GM20000 (cell line): Measurements from ENCODE around the gene C3.
"Not testable (repeated sequence)": the region's sequence is repeated elsewhere in the genome, so short reads cannot be mapped to it uniquely, and the experiment has no call there.

Experiments
- DNase-seq: peaks from one replicate; pipeline ENCODE4 v3.0.0; 2012; ENCODE audit warnings: low spot score
- TF ChIP-seq, protein P1 (sequence below): IDR thresholded peaks from 2 replicates; pipeline ENCODE4 v1.5.1; 2012; ENCODE audit warnings: mild to moderate bottlenecking, control low read depth; ENCODE audit errors: extremely low read depth, missing control alignments

C3 gene

DNA sequence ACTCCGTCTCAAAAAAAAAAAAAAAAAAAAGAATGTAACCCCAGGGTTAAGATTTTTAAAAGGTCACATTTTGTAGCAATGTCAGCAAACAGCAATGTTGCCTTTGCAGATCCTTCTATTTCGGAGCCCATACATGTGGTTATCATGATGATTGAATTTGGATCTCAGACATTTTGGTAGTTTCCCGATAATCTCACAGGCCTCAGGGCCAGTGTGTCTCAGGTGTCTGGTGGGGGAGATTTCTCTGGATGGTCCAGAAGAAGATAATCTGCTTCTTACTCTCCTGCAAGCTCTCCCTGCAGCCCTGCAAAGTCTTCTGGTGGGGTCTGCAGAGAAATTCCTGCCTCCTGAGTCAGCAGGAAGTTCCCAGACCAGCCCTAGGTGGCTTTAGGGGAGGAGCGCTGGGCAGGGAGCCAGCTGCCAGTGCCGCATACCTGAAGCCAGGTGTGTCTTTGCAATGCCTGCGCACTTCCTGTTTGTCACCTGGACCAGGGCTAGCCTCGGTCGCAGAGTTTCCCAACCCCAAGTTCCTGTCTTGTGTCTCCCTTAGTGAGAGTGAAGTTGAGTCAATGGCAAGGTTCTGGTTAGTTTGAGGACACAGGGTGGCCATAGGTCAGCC is 45.4 kb upstream of the C3 start:
- TF ChIP-seq, protein P1, sequence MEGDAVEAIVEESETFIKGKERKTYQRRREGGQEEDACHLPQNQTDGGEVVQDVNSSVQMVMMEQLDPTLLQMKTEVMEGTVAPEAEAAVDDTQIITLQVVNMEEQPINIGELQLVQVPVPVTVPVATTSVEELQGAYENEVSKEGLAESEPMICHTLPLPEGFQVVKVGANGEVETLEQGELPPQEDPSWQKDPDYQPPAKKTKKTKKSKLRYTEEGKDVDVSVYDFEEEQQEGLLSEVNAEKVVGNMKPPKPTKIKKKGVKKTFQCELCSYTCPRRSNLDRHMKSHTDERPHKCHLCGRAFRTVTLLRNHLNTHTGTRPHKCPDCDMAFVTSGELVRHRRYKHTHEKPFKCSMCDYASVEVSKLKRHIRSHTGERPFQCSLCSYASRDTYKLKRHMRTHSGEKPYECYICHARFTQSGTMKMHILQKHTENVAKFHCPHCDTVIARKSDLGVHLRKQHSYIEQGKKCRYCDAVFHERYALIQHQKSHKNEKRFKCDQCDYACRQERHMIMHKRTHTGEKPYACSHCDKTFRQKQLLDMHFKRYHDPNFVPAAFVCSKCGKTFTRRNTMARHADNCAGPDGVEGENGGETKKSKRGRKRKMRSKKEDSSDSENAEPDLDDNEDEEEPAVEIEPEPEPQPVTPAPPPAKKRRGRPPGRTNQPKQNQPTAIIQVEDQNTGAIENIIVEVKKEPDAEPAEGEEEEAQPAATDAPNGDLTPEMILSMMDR: no peak
- no peak for DNase-seq

DNA sequence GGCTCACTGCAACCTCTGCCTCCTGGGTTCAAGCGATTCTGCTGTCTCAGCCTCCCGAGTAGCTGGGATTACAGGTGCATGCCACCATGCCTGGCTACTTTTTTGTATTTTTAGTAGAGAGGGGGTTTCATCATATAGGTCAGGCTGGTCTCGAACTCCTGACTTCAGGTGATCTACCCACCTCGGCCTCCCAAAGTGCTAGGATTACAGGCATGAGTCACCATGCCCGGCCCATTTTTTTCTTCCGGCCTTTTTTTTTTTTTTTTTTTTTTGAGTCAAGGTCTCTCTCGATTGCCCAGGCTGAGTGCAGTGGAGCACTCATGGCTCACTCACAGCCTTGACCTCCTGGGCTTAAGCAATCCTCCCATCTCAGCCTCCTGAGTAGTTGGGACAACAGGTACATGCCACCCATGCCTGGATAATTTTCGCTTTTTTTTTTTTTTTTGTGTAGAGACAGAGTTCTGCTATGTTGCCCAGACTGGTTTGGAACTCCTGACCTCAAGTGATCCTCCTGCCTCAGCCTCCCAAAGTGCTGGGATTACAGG is 41.9 kb upstream of the C3 start:
- not testable (repeated sequence) for DNase-seq

DNA sequence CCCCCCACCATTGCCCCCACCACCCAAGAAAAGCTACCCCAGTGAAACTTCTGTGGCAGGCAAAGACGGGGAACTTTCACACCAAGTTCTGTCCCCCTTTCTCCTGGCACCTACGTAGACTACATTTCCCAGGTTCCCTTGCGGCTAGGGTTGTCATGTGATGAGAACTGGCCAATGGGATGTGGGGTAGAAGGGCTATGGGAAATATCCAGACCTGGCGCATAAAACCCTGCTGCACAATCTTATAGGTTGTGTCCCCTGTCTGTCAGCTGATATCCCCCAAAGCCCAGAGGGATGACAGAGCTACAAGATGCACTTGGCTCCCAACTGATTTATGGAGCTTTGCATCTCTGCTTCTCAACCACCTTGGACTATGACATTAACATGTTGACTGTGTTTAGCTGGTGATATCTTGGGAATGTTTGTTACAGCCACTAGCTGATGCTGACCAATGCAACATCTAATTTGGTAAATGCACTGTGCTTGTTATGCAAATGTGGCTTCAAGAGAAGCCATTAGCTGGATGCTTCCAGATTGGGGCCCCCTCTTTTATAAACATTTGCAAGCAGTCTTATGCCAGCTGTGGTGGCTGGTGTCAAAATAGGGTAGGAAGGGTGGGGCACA is 40.7 kb upstream of the C3 start:
- TF ChIP-seq, protein P1: no peak
- no peak for DNase-seq

DNA sequence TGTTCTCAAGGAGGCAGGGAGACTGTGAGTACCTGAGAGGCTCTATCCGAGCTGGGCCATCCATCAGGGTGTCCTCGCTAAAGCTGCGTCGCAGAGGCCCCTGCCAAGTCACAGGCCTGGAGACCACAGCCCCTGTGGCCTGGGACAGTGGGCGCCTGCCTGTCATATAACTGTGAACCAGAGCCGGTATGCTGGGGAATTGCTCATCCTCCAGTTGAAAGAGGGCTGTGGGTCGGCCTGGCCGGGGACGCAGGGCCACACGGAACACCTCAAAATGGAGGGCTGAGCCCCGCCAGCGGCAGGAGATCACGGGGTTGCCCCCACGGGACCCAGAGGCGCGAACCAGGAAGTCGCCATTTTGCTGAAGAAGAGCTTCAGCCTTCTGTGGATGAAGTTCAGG is 40.2 kb upstream of the C3 start:
- no peak for DNase-seq
- TF ChIP-seq, protein P1: no peak

DNA sequence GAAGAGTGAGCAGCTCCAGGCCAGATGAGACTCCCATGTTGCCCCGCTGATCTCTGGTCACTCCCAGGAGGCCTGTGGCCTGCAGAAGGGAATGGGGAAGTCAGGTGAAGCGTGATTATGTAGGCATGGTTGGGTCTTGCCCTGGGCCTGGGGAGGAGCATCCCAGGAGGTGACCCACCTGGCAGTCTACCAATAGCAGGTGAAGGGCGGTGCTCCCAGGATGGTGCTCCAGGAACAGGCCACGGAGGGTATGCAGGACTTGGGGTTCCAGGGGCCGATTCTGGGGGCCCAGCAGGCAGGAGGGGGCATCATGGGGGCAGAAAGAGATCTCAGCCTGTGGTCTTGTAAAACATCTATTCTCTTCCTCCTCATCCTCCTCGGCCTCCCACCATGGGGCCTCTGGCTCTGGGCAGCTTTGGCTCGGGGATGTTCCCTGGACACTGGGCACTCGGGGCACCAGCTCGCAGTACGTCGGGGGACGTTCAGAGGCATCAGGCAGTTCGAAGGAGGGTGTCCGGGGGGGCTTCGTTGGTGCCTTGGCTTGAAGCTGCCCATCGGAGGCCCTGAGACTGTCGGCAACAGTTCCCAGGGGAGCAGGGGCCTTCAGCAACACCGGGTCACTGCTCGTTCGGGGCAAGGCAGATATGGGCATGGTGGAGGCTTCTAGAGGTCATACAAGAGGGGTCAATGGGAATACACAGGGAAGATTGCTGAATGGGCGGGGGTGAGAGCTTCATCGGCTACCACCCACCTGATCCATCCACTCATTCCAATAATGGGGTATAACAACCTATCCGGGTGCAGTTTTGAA is 34.4 kb upstream of the C3 start:
- TF ChIP-seq, protein P1: no peak
- no peak for DNase-seq

DNA sequence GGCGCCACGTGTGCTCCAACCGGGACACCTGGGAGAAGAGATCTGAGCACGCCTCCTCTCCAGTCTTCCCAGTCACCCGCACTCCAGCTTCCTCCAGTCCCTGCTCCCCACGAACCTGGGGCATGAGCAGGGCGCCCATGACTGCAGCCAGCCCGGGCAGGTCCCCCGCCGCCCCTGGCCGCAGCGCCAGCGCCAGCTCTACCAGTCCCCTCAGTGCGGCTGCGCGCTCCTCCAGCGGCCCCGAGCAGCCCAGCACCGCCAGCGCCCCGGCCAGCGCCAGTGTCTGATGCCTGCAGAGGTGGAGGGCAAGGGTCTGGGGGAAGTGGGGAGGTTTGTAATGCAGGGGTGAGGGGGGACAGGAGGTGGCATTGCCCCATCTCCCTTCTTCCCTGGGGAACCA is 33.7 kb upstream of the C3 start:
- TF ChIP-seq, protein P1: no peak
- no peak for DNase-seq

DNA sequence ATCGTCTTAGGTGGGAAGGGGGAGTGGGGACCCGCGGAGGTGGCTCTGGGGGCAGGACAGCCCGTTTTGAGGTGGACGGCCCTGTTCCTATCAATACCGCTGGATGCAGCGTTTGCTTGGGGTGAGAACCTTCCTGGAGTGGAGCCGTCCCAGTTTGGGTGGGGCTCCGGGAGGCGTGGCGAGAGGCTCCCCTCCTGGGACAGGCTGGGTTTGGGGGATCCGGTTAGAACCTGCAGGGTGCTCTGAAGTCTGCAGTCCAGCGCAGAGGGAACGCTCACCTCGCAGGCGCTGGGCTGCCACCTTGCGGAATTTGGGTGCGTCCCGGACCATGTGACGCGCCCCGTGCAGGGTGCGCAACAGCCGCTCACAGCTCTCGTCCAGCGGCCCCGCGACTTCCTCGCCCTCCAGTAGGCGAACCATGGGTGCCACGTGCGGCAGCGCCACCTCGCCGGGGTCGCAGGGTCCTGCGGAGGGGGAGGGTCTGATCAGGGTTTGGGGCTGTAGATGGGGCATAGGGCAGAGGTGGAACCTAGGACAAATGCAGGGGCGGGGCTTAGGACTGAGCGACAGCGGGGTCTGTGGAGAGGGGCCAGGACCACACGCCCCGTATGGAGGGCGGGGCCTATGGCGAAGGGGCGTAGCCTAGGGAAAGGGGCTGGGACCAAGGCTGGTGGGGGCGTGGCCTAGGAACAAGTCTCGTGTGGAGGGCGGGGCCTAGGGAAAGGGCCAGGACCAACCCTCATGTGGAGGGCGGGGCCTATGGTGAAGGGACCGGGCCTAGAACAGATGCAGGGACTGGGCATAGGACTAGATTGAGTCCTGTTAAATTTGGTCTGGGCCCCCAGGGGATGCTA is 33.0 kb upstream of the C3 start:
- TF ChIP-seq, protein P1: peak; percentile 53
- DNase-seq: peak; percentile 96
